Superior temporal gyrus (tissue), 1 donor: Measurements from ENCODE around the gene SMIM10L2A.
"Not testable (repeated sequence)": the region's sequence is repeated elsewhere in the genome, so short reads cannot be mapped to it uniquely, and the experiment has no call there.

ENCODE experiments used
- DNase-seq: peaks from one replicate; pipeline ENCODE4 v3.0.0-alpha.2; 2016; ENCODE audit errors: extremely low spot score

Gene SMIM10L2A

GRCh38 chrX:135453381-135453780 lies 31.6 kb downstream of the SMIM10L2A start:
- DNase-seq = no peak

- no peak for DNase-seq
Observed at GRCh38 chrX:135454816-135455215, 33.1 kb downstream of the SMIM10L2A start.

GRCh38 chrX:135461756-135462155 lies 40.0 kb downstream of the SMIM10L2A start:
- not testable (repeated sequence) for DNase-seq

GRCh38 chrX:135463937-135464336 lies 42.2 kb downstream of the SMIM10L2A start:
- no peak for DNase-seq

- no peak for DNase-seq
Observed at GRCh38 chrX:135476378-135476777, 54.6 kb downstream of the SMIM10L2A start.

- peak; percentile 77 for DNase-seq
Observed at GRCh38 chrX:135477576-135477975, 55.8 kb downstream of the SMIM10L2A start.
